Head of caudate nucleus (tissue), 42 donors: ENCODE data around the gene C1QTNF3.
"Not testable (repeated sequence)": the region's sequence is repeated elsewhere in the genome, so short reads cannot be mapped to it uniquely, and the experiment has no call there.

Source experiments
- DNase-seq, 42 donors: peaks; one replicate each; pipeline versions ENCODE4 v3.0.0 to v3.0.0-alpha.2; 2020 to 2021; ENCODE audit warnings: mixed read lengths in 7 of 42
- intact Hi-C: fragments of 100-400 bp; cut with DNase I; formaldehyde crosslinking; loops from one replicate; pipeline ENCODE4 v1.15.0; 2022

The C1QTNF3 gene

GRCh38 chr5:34030585-34030984 is 12.4 kb downstream of the C1QTNF3 start:
- intact Hi-C loops, DNase-seq: not testable (repeated sequence)

- intact Hi-C loops: no loop called here
- DNase-seq: no peak
Observed at GRCh38 chr5:34030048-34030447, 13.0 kb downstream of the C1QTNF3 start.

GRCh38 chr5:34028349-34028748 is 14.7 kb downstream of the C1QTNF3 start:
- intact Hi-C loops: no loop called here
- DNase-seq: no peak

GRCh38 chr5:34026089-34026761 is 16.8 kb downstream of the C1QTNF3 start:
- DNase-seq: no peak
- intact Hi-C loops: no loop called here

GRCh38 chr5:34022121-34022705 is 20.8 kb downstream of the C1QTNF3 start:
- DNase-seq: no peak
- intact Hi-C loops: no loop called here

GRCh38 chr5:34021334-34021733 is 21.7 kb downstream of the C1QTNF3 start:
- no peak for DNase-seq
- intact Hi-C loops: no loop called here

- no peak for DNase-seq
- intact Hi-C loops: no loop called here
Observed at GRCh38 chr5:34020726-34021125, 22.3 kb downstream of the C1QTNF3 start.

- intact Hi-C loops: no loop called here
- no peak for DNase-seq
Observed at GRCh38 chr5:34017254-34017653, 25.8 kb downstream of the C1QTNF3 start.

GRCh38 chr5:34016750-34017149 is 26.3 kb downstream of the C1QTNF3 start:
- no peak for DNase-seq
- intact Hi-C loops: no loop called here

GRCh38 chr5:34016222-34016621 is 26.8 kb downstream of the C1QTNF3 start:
- DNase-seq: no peak
- intact Hi-C loops: no loop called here

- no peak for DNase-seq
- intact Hi-C loops: no loop called here
Observed at GRCh38 chr5:34015120-34015822, 27.7 kb downstream of the C1QTNF3 start.

- DNase-seq: no peak
- intact Hi-C loops: no loop called here
Observed at GRCh38 chr5:34014626-34015025, 28.4 kb downstream of the C1QTNF3 start.

- no peak for DNase-seq
- intact Hi-C loops: no loop called here
Observed at GRCh38 chr5:34013547-34013946, 29.5 kb downstream of the C1QTNF3 start.

GRCh38 chr5:34012791-34013190 is 30.2 kb downstream of the C1QTNF3 start:
- peak in 4 of 42 donors; percentile 12 to 29 (median 18) for DNase-seq
- intact Hi-C loops: no loop called here

- no peak for DNase-seq
- intact Hi-C loops: no loop called here
Observed at GRCh38 chr5:34011536-34011935, 31.5 kb downstream of the C1QTNF3 start.

- intact Hi-C loops, DNase-seq: not testable (repeated sequence)
Observed at GRCh38 chr5:34010146-34010545, 32.9 kb downstream of the C1QTNF3 start.

GRCh38 chr5:34009610-34010009 is 33.4 kb downstream of the C1QTNF3 start:
- no peak for DNase-seq
- intact Hi-C loops: loop anchor here (5.0 to 10.0 kb wide), 2 partner anchors 455 to 567 kb away; partner anchors contain the start of gene TARS1

GRCh38 chr5:34008802-34009201 is 34.2 kb downstream of the C1QTNF3 start:
- no peak for DNase-seq
- intact Hi-C loops: loop anchor here (5.0 to 10.0 kb wide), 2 partner anchors 456 to 567 kb away; partner anchors contain the start of gene TARS1

GRCh38 chr5:34007621-34008600 is 35.1 kb downstream of the C1QTNF3 start, which contains the start of gene AMACR:
Gene AMACR, minus strand, starts transcription at chr5:34008050. Its CDS starts 31 bp downstream, at chr5:34008019.
- intact Hi-C loops: loop anchor here (5.0 to 10.0 kb wide), 2 partner anchors 457 to 566 kb away; partner anchors contain the start of gene TARS1
- peak; percentile 78 to 96 (median 94) for DNase-seq
